Common myeloid progenitor, CD34-positive (primary cell): ENCODE data around the gene BRCA1.
"Not testable (repeated sequence)": the region's sequence is repeated elsewhere in the genome, so short reads cannot be mapped to it uniquely, and the experiment has no call there.

Experiments used
- CTCF ChIA-PET: fragments of 350-600 bp; sonication (Branson Sonifier 250); formaldehyde crosslinking; loops from one replicate; lab custom pipeline; 2021; ENCODE audit warnings: antibody characterized with exemption; lab: Charles Lee
- POLR2A ChIA-PET: fragments of 350-600 bp; sonication (Branson Sonifier 250); formaldehyde crosslinking; loops from one replicate; lab custom pipeline; 2021; ENCODE audit warnings: antibody characterized with exemption; lab: Charles Lee
- DNase-seq, 3 donors: peaks; one replicate each; pipeline versions ENCODE4 v3.0.0 to v3.0.0-alpha.2; 2013
- H3K27ac ChIP-seq, 2 experiments: 1 replicate in 1 of 2; 2 replicates in 1 of 2; pipeline ENCODE4 v1.7.0; 2013; ENCODE audit warnings: inconsistent platforms in 2 of 2, low read length in 2 of 2, mild to moderate bottlenecking in 2 of 2, low read depth in 1 of 2, moderate library complexity in 1 of 2; ENCODE audit not compliant: severe bottlenecking in 2 of 2, insufficient read depth in 1 of 2, poor library complexity in 1 of 2
- H3K27me3 ChIP-seq, 5 experiments: replicated peaks in 2 of 5; 1 replicate in 3 of 5; 2 replicates in 2 of 5; pipeline versions ENCODE4 v1.6.1 to v1.7.0; 2013; ENCODE audit warnings: low read length in 4 of 5, mild to moderate bottlenecking in 2 of 5, moderate library complexity in 2 of 5, inconsistent platforms in 1 of 5; ENCODE audit not compliant: insufficient read depth in 5 of 5, control insufficient read depth in 4 of 5
- H3K36me3 ChIP-seq, 4 experiments: 1 replicate in 2 of 4; 2 replicates in 2 of 4; pipeline versions ENCODE4 v1.6.1 to v1.7.0; 2013; ENCODE audit warnings: low read length in 3 of 4, control low read depth in 1 of 4, mild to moderate bottlenecking in 1 of 4; ENCODE audit not compliant: control insufficient read depth in 4 of 4, insufficient read depth in 4 of 4
- H3K4me1 ChIP-seq, 4 experiments: 1 replicate in 3 of 4; 2 replicates in 1 of 4; pipeline versions ENCODE4 v1.6.1 to v1.7.1; 2013; ENCODE audit warnings: low read length in 3 of 4, mild to moderate bottlenecking in 3 of 4, control low read depth in 1 of 4, inconsistent platforms in 1 of 4, moderate library complexity in 1 of 4; ENCODE audit not compliant: control insufficient read depth in 4 of 4, insufficient read depth in 4 of 4; ENCODE audit errors: control extremely low read depth in 1 of 4
- H3K4me3 ChIP-seq, 7 experiments: 1 replicate in 4 of 7; 2 replicates in 3 of 7; pipeline versions ENCODE4 v1.5.1 to v1.7.0; 2013; ENCODE audit warnings: mild to moderate bottlenecking in 7 of 7, low read length in 6 of 7, moderate library complexity in 6 of 7, inconsistent platforms in 2 of 7, low read depth in 2 of 7, control low read depth in 1 of 7; ENCODE audit not compliant: insufficient read depth in 4 of 7, control insufficient read depth in 1 of 7; ENCODE audit errors: extremely low read depth in 1 of 7
- H3K9me3 ChIP-seq, 5 experiments: 1 replicate in 4 of 5; 2 replicates in 1 of 5; pipeline versions ENCODE4 v1.6.1 to v1.7.1; 2013; ENCODE audit warnings: low read length in 4 of 5, mild to moderate bottlenecking in 2 of 5, inconsistent platforms in 1 of 5, low read depth in 1 of 5, moderate library complexity in 1 of 5; ENCODE audit not compliant: control insufficient read depth in 4 of 5, insufficient read depth in 2 of 5; ENCODE audit errors: control extremely low read depth in 1 of 5
- WGBS: methylation state at CpG from one replicate; pipeline ENCODE4 v1.1.5; 2013; ENCODE audit not compliant: insufficient coverage; 5-methylcytosine and 5-hydroxymethylcytosine counted together

BRCA1 gene

DNA sequence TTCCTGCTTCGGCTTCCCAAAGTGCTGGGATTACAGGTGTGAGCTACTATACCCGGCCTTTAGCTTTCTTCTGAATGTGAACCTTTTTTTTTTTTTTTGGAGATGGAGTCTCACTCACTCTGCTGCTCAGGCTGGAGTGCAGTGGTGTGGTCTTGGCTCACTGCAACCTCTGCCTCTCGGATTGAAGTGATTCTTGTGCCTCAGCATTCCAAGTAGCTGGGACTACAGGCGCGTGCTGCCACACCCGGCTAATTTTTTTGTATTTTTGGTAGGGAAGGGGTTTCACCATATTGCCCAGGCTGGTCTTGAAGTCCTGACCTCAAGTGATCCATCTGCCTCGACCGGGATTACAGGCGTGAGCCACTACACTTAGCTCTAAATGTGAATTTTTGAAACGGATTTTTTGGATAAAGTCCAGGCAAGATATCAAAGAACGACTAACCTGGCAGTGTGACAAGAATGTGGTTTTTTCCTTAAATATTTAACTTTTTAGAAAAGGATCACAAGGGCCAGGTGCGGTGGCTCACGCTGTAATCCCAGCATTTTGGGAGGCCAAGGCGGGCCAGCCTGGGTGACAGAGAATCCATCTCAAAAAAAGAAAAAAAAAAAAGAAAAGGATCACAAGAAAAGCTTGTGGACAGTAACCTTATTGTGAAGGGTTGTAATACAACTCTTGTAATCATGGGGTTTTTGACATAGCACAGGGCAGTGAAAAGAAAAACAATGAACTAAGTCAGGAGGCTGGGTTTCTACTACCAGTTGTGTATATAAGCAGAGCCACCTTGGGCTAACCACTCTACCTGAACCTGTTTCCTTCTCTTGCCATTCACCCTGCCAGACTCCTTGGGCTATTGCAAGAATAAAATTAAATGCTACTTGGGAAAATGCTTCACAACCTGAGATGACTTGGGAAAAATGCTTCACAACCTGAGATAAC is 6.2 kb downstream of the BRCA1 start:
- no peak overlapping the region for H3K4me3 ChIP-seq
- ChIA-PET POLR2A (no interaction called here), CTCF (no interaction called here)
- peaks cover 0 to 2% (median under 1%) of the 10 kb centered on the region in 4 experiments for H3K4me1 ChIP-seq
- WGBS = 95% methylated on average over 12 of the region's 14 CpGs
- H3K27ac ChIP-seq = no peak overlapping the region
- no peaks in the 10 kb centered on the region for H3K27me3 ChIP-seq
- H3K9me3 ChIP-seq = no peaks in the 10 kb centered on the region
- DNase-seq = no peak
- H3K36me3 ChIP-seq = peaks cover 0 to 8% (median 2%) of the 10 kb centered on the region in 4 experiments

DNA sequence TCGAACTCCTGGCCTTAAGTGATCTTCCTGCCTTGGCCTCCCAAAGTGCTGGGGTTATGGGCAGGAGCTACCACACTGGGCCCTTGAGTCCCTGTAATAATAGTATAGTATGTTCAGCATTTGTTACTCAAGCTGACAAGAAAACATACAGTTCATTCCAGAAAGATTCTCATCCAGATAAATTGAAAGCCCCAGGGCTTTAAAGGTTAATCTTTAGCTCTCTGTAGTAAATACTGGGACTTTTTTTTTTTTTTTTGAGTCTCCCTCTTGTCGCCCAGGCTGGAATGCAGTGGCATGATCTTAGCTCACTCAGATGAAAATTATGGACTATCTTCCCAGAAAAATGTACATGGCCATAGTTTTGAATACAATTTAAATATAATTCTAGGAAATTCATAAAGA is 11.0 kb downstream of the BRCA1 start:
- H3K27me3 ChIP-seq = no peaks in the 10 kb centered on the region
- H3K4me3 ChIP-seq = no peak overlapping the region
- CTCF ChIA-PET = interaction anchor here (2.4 kb wide), 1 partner anchor 10 kb away, joined by 10 read pairs; the partner anchor contains the start of gene BRCA1
- H3K36me3 ChIP-seq = peaks cover 0 to 17% (median 7%) of the 10 kb centered on the region in 4 experiments
- DNase-seq = no peak
- POLR2A ChIA-PET = no interaction called here
- no peak overlapping the region for H3K27ac ChIP-seq
- no CpG with 5 or more reads among the region's 2 CpGs for WGBS
- H3K4me1 ChIP-seq = no peaks in the 10 kb centered on the region
- H3K9me3 ChIP-seq = no peaks in the 10 kb centered on the region

DNA sequence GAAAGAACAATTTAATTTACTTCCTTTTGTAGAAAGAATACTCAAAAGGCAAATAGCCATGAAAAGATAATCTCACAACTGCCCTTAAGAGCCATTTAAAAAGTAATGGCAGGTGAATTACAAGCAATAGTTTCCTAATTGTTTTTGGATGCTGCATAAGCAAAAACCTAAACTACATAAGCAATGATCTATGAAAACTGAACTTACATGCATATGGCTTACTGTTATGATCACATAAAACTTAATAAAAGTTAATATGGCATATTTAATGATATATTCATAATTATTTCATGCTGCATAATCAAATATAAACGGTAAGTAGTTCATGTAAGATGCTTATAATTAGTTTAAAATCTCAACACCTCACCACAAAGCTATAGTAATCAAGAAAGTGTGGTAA is 18.6 kb downstream of the BRCA1 start:
- Histone ChIP-seq H3K36me3 (peaks cover 2 to 37% (median 13%) of the 10 kb centered on the region in 4 experiments), H3K27ac (no peak overlapping the region), H3K27me3 (no peaks in the 10 kb centered on the region), H3K4me1 (no peaks in the 10 kb centered on the region), H3K4me3 (no peak overlapping the region), H3K9me3 (no peaks in the 10 kb centered on the region)
- WGBS = no CpG with 5 or more reads among the region's 1 CpG
- POLR2A ChIA-PET = no interaction called here
- DNase-seq = no peak
- CTCF ChIA-PET = interaction anchor here (0.6 kb wide), 1 partner anchor 9 kb away, joined by 3 read pairs; no protein-coding TSS in a partner anchor

DNA sequence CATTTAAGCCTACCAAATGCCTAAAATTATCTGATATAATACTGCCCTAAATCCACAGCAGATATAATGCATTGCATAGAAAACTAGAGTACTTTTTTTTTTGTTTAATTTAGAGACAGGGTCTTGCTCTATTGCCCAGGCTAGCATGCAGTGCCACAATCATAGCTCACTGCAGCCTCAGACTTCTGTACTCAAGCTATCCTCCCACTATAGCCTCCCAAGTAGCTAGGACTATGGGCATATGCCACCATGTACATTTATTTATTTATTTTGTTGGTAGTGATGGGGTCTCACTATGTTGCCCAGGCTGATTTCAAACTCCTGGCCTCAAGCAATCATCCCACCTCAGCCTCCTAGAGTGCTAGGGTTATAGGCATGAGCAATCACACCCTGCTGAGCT is 20.0 kb downstream of the BRCA1 start:
- Histone ChIP-seq H3K36me3 (peaks cover 3 to 36% (median 14%) of the 10 kb centered on the region in 4 experiments), H3K27me3 (no peaks in the 10 kb centered on the region), H3K9me3 (no peaks in the 10 kb centered on the region), H3K4me1 (no peaks in the 10 kb centered on the region), H3K4me3 (no peak overlapping the region), H3K27ac (peak overlapping the region in 1 of 2 experiments; percentile 2)
- no peak for DNase-seq
- ChIA-PET CTCF (no interaction called here), POLR2A (interaction anchor here (0.6 kb wide), 1 partner anchor 204 kb away, joined by 3 read pairs; no protein-coding TSS in a partner anchor)

DNA sequence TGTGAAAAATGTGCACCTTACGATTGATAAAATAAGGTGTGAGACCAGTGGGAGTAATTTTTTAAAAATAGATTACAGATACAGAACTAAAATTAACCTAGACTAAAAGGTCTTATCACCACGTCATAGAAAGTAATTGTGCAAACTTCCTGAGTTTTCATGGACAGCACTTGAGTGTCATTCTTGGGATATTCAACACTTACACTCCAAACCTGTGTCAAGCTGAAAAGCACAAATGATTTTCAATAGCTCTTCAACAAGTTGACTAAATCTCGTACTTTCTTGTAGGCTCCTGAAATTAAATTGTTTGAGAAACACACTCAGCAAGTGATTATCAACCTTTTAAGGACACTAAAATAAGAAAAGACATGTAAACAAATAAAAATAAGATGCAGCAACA is 20.5 kb downstream of the BRCA1 start:
- H3K4me3 ChIP-seq = no peak overlapping the region
- H3K36me3 ChIP-seq = peaks cover 3 to 38% (median 17%) of the 10 kb centered on the region in 4 experiments
- H3K4me1 ChIP-seq = no peaks in the 10 kb centered on the region
- 92% methylated on average over 2 of the region's 3 CpGs for WGBS
- no peaks in the 10 kb centered on the region for H3K9me3 ChIP-seq
- H3K27me3 ChIP-seq = no peaks in the 10 kb centered on the region
- CTCF ChIA-PET = no interaction called here
- peak overlapping the region in 1 of 2 experiments; percentile 2 for H3K27ac ChIP-seq
- POLR2A ChIA-PET = no interaction called here
- DNase-seq = no peak

DNA sequence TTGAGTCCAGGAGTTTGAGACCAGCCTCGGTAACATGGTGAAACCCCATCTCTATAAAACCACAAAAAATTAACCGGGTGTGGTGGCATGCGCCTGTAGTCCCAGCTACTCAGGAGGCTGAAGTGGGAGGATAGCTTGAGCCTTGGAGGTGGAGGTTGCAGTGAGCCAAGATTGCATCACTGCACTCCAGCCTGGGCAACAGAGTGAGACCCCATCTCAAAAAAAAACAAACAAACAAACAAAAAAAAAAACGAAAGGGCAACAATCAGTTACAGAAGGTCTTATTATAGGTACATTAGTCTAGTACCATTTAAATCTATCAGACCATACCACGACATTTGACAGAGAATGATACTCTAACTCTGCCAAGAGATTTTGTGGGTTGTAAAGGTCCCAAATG is 29.8 kb downstream of the BRCA1 start:
- H3K4me1 ChIP-seq, H3K27me3 ChIP-seq, H3K9me3 ChIP-seq, DNase-seq, POLR2A ChIA-PET, H3K27ac ChIP-seq, H3K4me3 ChIP-seq: not testable (repeated sequence)
- H3K36me3 ChIP-seq = peaks cover 17 to 76% (median 28%) of the 10 kb centered on the region in 4 experiments
- 100% methylated on average over 1 of the region's 5 CpGs for whole genome bisulfite sequencing
- CTCF ChIA-PET = interaction anchor here (0.6 kb wide), 1 partner anchor 124 kb away, joined by 4 read pairs; no protein-coding TSS in a partner anchor
